Muscle of back (tissue), 10 donors: ENCODE measurements around the gene MPZL1. TPM values are rescaled to one million over a fixed set of nuclear protein-coding genes. Genes with fewer than 3 reads are reported as not detected.

Source experiments
- polyA plus RNA-seq, 10 donors: library from polyadenylated mRNA; unstranded; fragments of 120-200 nt; gene quantifications; one replicate each; pipeline ENCODE4 v1.2.1, GENCODE V29; 2013; ENCODE audit not compliant: insufficient read length in 10 of 10

The MPZL1 gene
- polyA plus RNA-seq, 10 donors, result 78.1 to 110 (median 86.4) TPM

Other genes starting within 250 kb of the MPZL1 start
- 1 to 10 TPM in 3 of 10 donors, under 1 TPM in 7; 0.19 to 9.7 (median 0.52) TPM for gene CD247, start 203.5 kb upstream of the MPZL1 start, polyA plus RNA-seq
- gene CREG1, start 168.2 kb upstream of the MPZL1 start, polyA plus RNA-seq, result 10 to 100 TPM; 28.7 to 45.3 (median 39.0) TPM
- gene RCSD1, start 91.8 kb upstream of the MPZL1 start, polyA plus RNA-seq, result 10 to 100 TPM; 24.1 to 56.9 (median 47.2) TPM
- under 1 TPM in 8 of 10 donors, not detected in 2; 0.04 to 0.37 (median 0.13) TPM for gene ADCY10, start 192.2 kb downstream of the MPZL1 start, polyA plus RNA-seq
- 100 to 1,000 TPM in 8 of 10 donors, 10 to 100 TPM in 2; 93.3 to 151 (median 111) TPM for gene DCAF6, start 214.7 kb downstream of the MPZL1 start, polyA plus RNA-seq
- 10 to 100 TPM; 60.5 to 81.4 (median 69.8) TPM for gene MPC2, start 215.1 kb downstream of the MPZL1 start, polyA plus RNA-seq